ENCODE results near the gene GRM5.
"Not testable (repeated sequence)": the region's sequence is repeated elsewhere in the genome, so short reads cannot be mapped to it uniquely, and the experiment has no call there.

Gene GRM5

GRCh38 chr11:89065651-89066201 is at the start of gene GRM5:
Gene GRM5 (minus strand): TSS chr11:89065982. CDS start chr11:89047872, 18,110 bp downstream.
- in situ Hi-C loops (cut with MboI; ENCODE audit: low sequenced_read_pairs), result not testable (repeated sequence)

- in situ Hi-C loops (cut with MboI; ENCODE audit: low sequenced_read_pairs), result not testable (repeated sequence)
These were observed 32.2 kb upstream of the GRM5 start for GRCh38 chr11:89097956-89098355.

- in situ Hi-C loops (cut with MboI; ENCODE audit: low sequenced_read_pairs), result not testable (repeated sequence)
These were observed 28.0 kb upstream of the GRM5 start for GRCh38 chr11:89093806-89094205.

- in situ Hi-C loops (cut with MboI; ENCODE audit: low sequenced_read_pairs), result not testable (repeated sequence)
These were observed 19.2 kb upstream of the GRM5 start for GRCh38 chr11:89084951-89085350.

GRCh38 chr11:89070911-89071310 is 5.1 kb upstream of the GRM5 start:
- in situ Hi-C loops (cut with MboI; ENCODE audit: low sequenced_read_pairs), result not testable (repeated sequence)

- in situ Hi-C loops (cut with MboI; ENCODE audit: low sequenced_read_pairs), result no loop called here
These were observed 1.5 kb upstream of the GRM5 start for GRCh38 chr11:89067264-89067663.

- in situ Hi-C loops (cut with MboI; ENCODE audit: low sequenced_read_pairs), result no loop called here
These were observed 716 bp downstream of the GRM5 start for GRCh38 chr11:89065066-89065465.

- in situ Hi-C loops (cut with MboI; ENCODE audit: low sequenced_read_pairs), result not testable (repeated sequence)
These were observed 2.3 kb downstream of the GRM5 start for GRCh38 chr11:89063481-89063951.

GRCh38 chr11:89062771-89063298 is 2.9 kb downstream of the GRM5 start:
- in situ Hi-C loops (cut with MboI; ENCODE audit: low sequenced_read_pairs), result not testable (repeated sequence)

GRCh38 chr11:89061839-89062238 is 3.9 kb downstream of the GRM5 start:
- in situ Hi-C loops (cut with MboI; ENCODE audit: low sequenced_read_pairs), result not testable (repeated sequence)

- in situ Hi-C loops (cut with MboI; ENCODE audit: low sequenced_read_pairs), result not testable (repeated sequence)
These were observed 8.4 kb downstream of the GRM5 start for GRCh38 chr11:89057406-89057805.

GRCh38 chr11:89052220-89052619 is 13.6 kb downstream of the GRM5 start:
- in situ Hi-C loops (cut with MboI; ENCODE audit: low sequenced_read_pairs), result no loop called here

GRCh38 chr11:89047159-89047558 is 18.6 kb downstream of the GRM5 start:
- in situ Hi-C loops (cut with MboI; ENCODE audit: low sequenced_read_pairs), result not testable (repeated sequence)

- in situ Hi-C loops (cut with MboI; ENCODE audit: low sequenced_read_pairs), result not testable (repeated sequence)
These were observed 21.8 kb downstream of the GRM5 start for GRCh38 chr11:89043861-89044588.

GRCh38 chr11:89029671-89030070 is 36.1 kb downstream of the GRM5 start:
- in situ Hi-C loops (cut with MboI; ENCODE audit: low sequenced_read_pairs), result not testable (repeated sequence)

GRCh38 chr11:89021339-89021738 is 44.4 kb downstream of the GRM5 start:
- in situ Hi-C loops (cut with MboI; ENCODE audit: low sequenced_read_pairs), result no loop called here

- in situ Hi-C loops (cut with MboI; ENCODE audit: low sequenced_read_pairs), result not testable (repeated sequence)
These were observed 45.8 kb downstream of the GRM5 start for GRCh38 chr11:89019827-89020547.

GRCh38 chr11:89016214-89016613 is 49.6 kb downstream of the GRM5 start:
- in situ Hi-C loops (cut with MboI; ENCODE audit: low sequenced_read_pairs), result no loop called here

- in situ Hi-C loops (cut with MboI; ENCODE audit: low sequenced_read_pairs), result no loop called here
These were observed 50.2 kb downstream of the GRM5 start for GRCh38 chr11:89015614-89016013.

GRCh38 chr11:89000852-89001251 is 64.9 kb downstream of the GRM5 start:
- in situ Hi-C loops (cut with MboI; ENCODE audit: low sequenced_read_pairs), result not testable (repeated sequence)

- in situ Hi-C loops (cut with MboI; ENCODE audit: low sequenced_read_pairs), result no loop called here
These were observed 86.1 kb downstream of the GRM5 start for GRCh38 chr11:88979641-88980040.
